T-cell (primary cell): ENCODE data around the gene HRG. TPM values are rescaled to one million over a fixed set of nuclear protein-coding genes. Genes with fewer than 3 reads are reported as not detected.

ENCODE experiments used
- ATAC-seq, 4 experiments: fragments of 200-7000 bp in 3 of 4; fragments of 150-1000 bp in 1 of 4; cut with Tn5 transposase; replicated peaks in 1 of 4; 1 replicate in 3 of 4; 2 replicates in 1 of 4; pipeline ENCODE4 v1.10.0; 2021; ENCODE audit warnings: moderate library complexity in 3 of 4, mild to moderate bottlenecking in 2 of 4, moderate number of reproducible peaks in 1 of 4
- CTCF ChIA-PET, 2 donors: fragments of 300-600 bp; sonication (Branson Sonifier 250); formaldehyde crosslinking; loops; one replicate each; lab custom pipeline; 2022; ENCODE audit warnings: antibody characterized with exemption in 2 of 2; lab: Charles Lee
- POLR2A ChIA-PET, 2 donors: fragments of 300-600 bp; sonication (Branson Sonifier 250); formaldehyde crosslinking; loops; one replicate each; lab custom pipeline; 2022; ENCODE audit warnings: antibody characterized with exemption in 2 of 2; lab: Charles Lee
- DNase-seq, 35 experiments: peaks; one replicate each; pipeline versions ENCODE4 v3.0.0 to v3.0.0-alpha.2; 2013 to 2023
- H3K27ac ChIP-seq: one replicate; pipeline ENCODE4 v1.5.1; 2013; ENCODE audit warnings: low read length
- H3K27me3 ChIP-seq, 2 experiments: replicated peaks in 1 of 2; 1 replicate in 1 of 2; 2 replicates in 1 of 2; pipeline versions ENCODE4 v1.6.1 to v1.7.0; 2013; ENCODE audit warnings: low read length in 1 of 2, mixed read lengths in 1 of 2; ENCODE audit not compliant: control insufficient read depth in 2 of 2, insufficient read depth in 2 of 2; ENCODE audit errors: extremely low read depth in 1 of 2
- H3K36me3 ChIP-seq, 2 donors: 1 replicate in 1 of 2; 2 replicates in 1 of 2; pipeline versions ENCODE4 v1.6.1 to v1.7.0; 2013; ENCODE audit warnings: low read length in 1 of 2; ENCODE audit not compliant: control insufficient read depth in 2 of 2, insufficient read depth in 1 of 2; ENCODE audit errors: extremely low read depth in 1 of 2
- H3K4me1 ChIP-seq, 2 experiments: 1 replicate in 1 of 2; 2 replicates in 1 of 2; pipeline versions ENCODE4 v1.6.1 to v1.7.0; 2013; ENCODE audit warnings: low read length in 2 of 2, mixed read lengths in 1 of 2; ENCODE audit not compliant: insufficient read depth in 2 of 2, control insufficient read depth in 1 of 2; ENCODE audit errors: extremely low read depth in 1 of 2
- H3K4me3 ChIP-seq, 2 donors: 1 replicate in 1 of 2; 2 replicates in 1 of 2; pipeline versions ENCODE4 v1.5.1 to v1.7.0; 2013; ENCODE audit warnings: mild to moderate bottlenecking in 2 of 2, low read length in 1 of 2, moderate library complexity in 1 of 2; ENCODE audit not compliant: control insufficient read depth in 1 of 2; ENCODE audit errors: extremely low read depth in 1 of 2
- H3K9me3 ChIP-seq: 2 replicates; pipeline ENCODE4 v1.7.0; 2013
- H3K27ac Mint-ChIP-seq, 2 donors: one replicate each; pipeline ENCODE4 v1.8.0; 2020 to 2021; ENCODE audit warnings: mild to moderate bottlenecking in 2 of 2, mixed read lengths in 2 of 2
- H3K27me3 Mint-ChIP-seq, 2 donors: one replicate each; pipeline ENCODE4 v1.8.0; 2021 to 2022; ENCODE audit warnings: mixed read lengths in 2 of 2
- H3K36me3 Mint-ChIP-seq: one replicate; pipeline ENCODE4 v1.8.0; 2021; ENCODE audit warnings: mixed read lengths
- H3K4me1 Mint-ChIP-seq, 3 donors: one replicate each; pipeline ENCODE4 v1.8.0; 2020 to 2022; ENCODE audit warnings: mixed read lengths in 3 of 3, mild to moderate bottlenecking in 1 of 3
- H3K4me3 Mint-ChIP-seq, 3 donors: one replicate each; pipeline ENCODE4 v1.8.0; 2020 to 2022; ENCODE audit warnings: mild to moderate bottlenecking in 3 of 3, mixed read lengths in 3 of 3, moderate library complexity in 3 of 3
- H3K9me3 Mint-ChIP-seq, 3 donors: one replicate each; pipeline ENCODE4 v1.8.0; 2020 to 2022; ENCODE audit warnings: mixed read lengths in 3 of 3
- WGBS: methylation state at CpG from one replicate; pipeline ENCODE4 v1.1.5; 2013; ENCODE audit warnings: missing lambda C conversion rate; ENCODE audit not compliant: insufficient coverage; 5-methylcytosine and 5-hydroxymethylcytosine counted together
- total RNA-seq, 35 experiments: library from RNA in 6 of 35; stranded (reverse) in 6 of 35; fragments of 120-200 nt in 1 of 35; gene quantifications; one replicate each; pipeline versions ENCODE4 v1.2.1 to v1.2.4 and lab custom pipeline; 2013 to 2026

HRG gene
- total RNA-seq, 5 donors from 2014 or later (not counting 1 experiment from before 2014, with no cell fraction given): 0.38 TPM; not detected in 4

GRCh38 chr3:186635532-186635931 is 30.3 kb upstream of the HRG start:
- Mint-ChIP-seq H3K4me1 (no peaks in the 10 kb centered on the region), H3K4me3 (no peak overlapping the region), H3K27me3 (peaks cover 15 to 27% of the 10 kb centered on the region in 2 donors), H3K9me3 (no peaks in the 10 kb centered on the region), H3K27ac (no peak overlapping the region), H3K36me3 (no peaks in the 10 kb centered on the region)
- H3K27ac ChIP-seq: no peak overlapping the region
- CTCF ChIA-PET: no interaction called here
- no peak overlapping the region for H3K4me3 ChIP-seq
- peaks cover 0 to 9% of the 10 kb centered on the region in 2 experiments for H3K27me3 ChIP-seq
- no peak for DNase-seq
- 90% methylated on average over 2 of the region's 3 CpGs for WGBS
- no peaks in the 10 kb centered on the region for H3K36me3 ChIP-seq
- POLR2A ChIA-PET: no interaction called here
- no peak for ATAC-seq
- H3K9me3 ChIP-seq: no peaks in the 10 kb centered on the region
- H3K4me1 ChIP-seq: no peaks in the 10 kb centered on the region

GRCh38 chr3:186636536-186636935 is 29.3 kb upstream of the HRG start:
- CTCF ChIA-PET: no interaction called here
- ATAC-seq (no peak), DNase-seq (no peak)
- Mint-ChIP-seq H3K4me3 (no peak overlapping the region), H3K27ac (no peak overlapping the region), H3K36me3 (no peaks in the 10 kb centered on the region), H3K4me1 (no peaks in the 10 kb centered on the region), H3K9me3 (no peaks in the 10 kb centered on the region), H3K27me3 (peaks cover 18 to 26% of the 10 kb centered on the region in 2 donors)
- Histone ChIP-seq H3K27ac (no peak overlapping the region), H3K4me3 (no peak overlapping the region), H3K36me3 (no peaks in the 10 kb centered on the region), H3K9me3 (no peaks in the 10 kb centered on the region), H3K4me1 (no peaks in the 10 kb centered on the region), H3K27me3 (peaks cover 0 to 10% of the 10 kb centered on the region in 2 experiments)
- 97% methylated on average over 6 of the region's 7 CpGs for WGBS
- POLR2A ChIA-PET: no interaction called here

- ChIA-PET POLR2A (no interaction called here), CTCF (no interaction called here)
- no peak overlapping the region for H3K4me3 Mint-ChIP-seq
These were observed 28.1 kb upstream of the HRG start for GRCh38 chr3:186637686-186638085.

GRCh38 chr3:186638259-186638658 is 27.6 kb upstream of the HRG start:
- Histone ChIP-seq H3K4me1 (no peaks in the 10 kb centered on the region), H3K27me3 (peaks cover 0 to 10% of the 10 kb centered on the region in 2 experiments), H3K4me3 (no peak overlapping the region), H3K9me3 (no peaks in the 10 kb centered on the region), H3K36me3 (no peaks in the 10 kb centered on the region), H3K27ac (no peak overlapping the region)
- POLR2A ChIA-PET: no interaction called here
- CTCF ChIA-PET: no interaction called here
- no peak overlapping the region for H3K27ac Mint-ChIP-seq
- H3K4me1 Mint-ChIP-seq: no peaks in the 10 kb centered on the region
- peaks cover 18 to 30% of the 10 kb centered on the region in 2 donors for H3K27me3 Mint-ChIP-seq
- H3K36me3 Mint-ChIP-seq: no peaks in the 10 kb centered on the region
- DNase-seq: no peak
- no peak overlapping the region for H3K4me3 Mint-ChIP-seq
- no peak for ATAC-seq
- no CpG with 5 or more reads among the region's 2 CpGs for WGBS
- no peaks in the 10 kb centered on the region for H3K9me3 Mint-ChIP-seq

More at GRCh38 chr3:186637686-186638085, 28.1 kb upstream of the HRG start:
- ATAC-seq (no peak), DNase-seq (no peak)
- Histone ChIP-seq H3K4me1 (no peaks in the 10 kb centered on the region), H3K27ac (no peak overlapping the region), H3K36me3 (no peaks in the 10 kb centered on the region), H3K9me3 (no peaks in the 10 kb centered on the region), H3K4me3 (no peak overlapping the region), H3K27me3 (peaks cover 0 to 10% of the 10 kb centered on the region in 2 experiments)
- H3K27me3 Mint-ChIP-seq: peaks cover 18 to 30% of the 10 kb centered on the region in 2 donors
- no peaks in the 10 kb centered on the region for H3K36me3 Mint-ChIP-seq
- H3K27ac Mint-ChIP-seq: no peak overlapping the region
- WGBS: 65% methylated on average over 2 of the region's 3 CpGs
- H3K9me3 Mint-ChIP-seq: no peaks in the 10 kb centered on the region
- no peaks in the 10 kb centered on the region for H3K4me1 Mint-ChIP-seq

GRCh38 chr3:186639778-186640472 is 25.9 kb upstream of the HRG start, which contains the start of gene FETUB:
Gene FETUB (plus strand): TSS chr3:186640399. CDS start chr3:186640461, 62 bp downstream.
- no peaks in the 10 kb centered on the region for H3K4me1 Mint-ChIP-seq
- Histone ChIP-seq H3K4me1 (no peaks in the 10 kb centered on the region), H3K36me3 (no peaks in the 10 kb centered on the region), H3K27me3 (peaks cover 0 to 10% of the 10 kb centered on the region in 2 experiments), H3K27ac (no peak within 1 kb of the TSS), H3K4me3 (no peak within 1 kb of the TSS), H3K9me3 (no peaks in the 10 kb centered on the region)
- ChIA-PET CTCF (interaction anchor here in 1 of 2 donors (0.6 to 1.0 kb wide), 2 partner anchors 9 to 742 kb away, joined by 3 to 4 read pairs; no protein-coding TSS in a partner anchor), POLR2A (no interaction called here)
- 43% methylated on average over 1 of the region's 1 CpG for WGBS
- ATAC-seq: no peak
- no peak within 1 kb of the TSS for H3K4me3 Mint-ChIP-seq
- no peak within 1 kb of the TSS for H3K27ac Mint-ChIP-seq
- no peaks in the 10 kb centered on the region for H3K36me3 Mint-ChIP-seq
- H3K27me3 Mint-ChIP-seq: peaks cover 21 to 30% of the 10 kb centered on the region in 2 donors
- no peaks in the 10 kb centered on the region for H3K9me3 Mint-ChIP-seq
- DNase-seq: no peak

GRCh38 chr3:186640473-186640818 is 25.4 kb upstream of the HRG start:
- Mint-ChIP-seq H3K36me3 (no peaks in the 10 kb centered on the region), H3K9me3 (no peaks in the 10 kb centered on the region), H3K4me1 (no peaks in the 10 kb centered on the region), H3K27ac (no peak overlapping the region), H3K27me3 (peaks cover 21 to 28% of the 10 kb centered on the region in 2 donors), H3K4me3 (no peak overlapping the region)
- Histone ChIP-seq H3K27ac (no peak overlapping the region), H3K9me3 (no peaks in the 10 kb centered on the region), H3K4me3 (no peak overlapping the region), H3K36me3 (no peaks in the 10 kb centered on the region), H3K27me3 (peaks cover 0 to 10% of the 10 kb centered on the region in 2 experiments), H3K4me1 (no peaks in the 10 kb centered on the region)
- ATAC-seq: no peak
- POLR2A ChIA-PET: no interaction called here
- CTCF ChIA-PET: no interaction called here
- no peak for DNase-seq
- 89% methylated on average over 9 of the region's 9 CpGs for WGBS
